Measurements from ENCODE around the gene ESRRG. TPM values are rescaled to one million over a fixed set of nuclear protein-coding genes. Genes with fewer than 3 reads are reported as not detected.

The ESRRG gene
- polyA plus RNA-seq (2013, experiment 1 of 2; ENCODE audit: insufficient read length) = 0.17 TPM
- polyA plus RNA-seq (2013, experiment 2 of 2; ENCODE audit: insufficient read length) = 0.15 TPM

- no peak for DNase-seq
These were observed at the start of gene ESRRG for GRCh38 chr1:216723274-216723780. ESRRG (minus strand) TSS chr1:216723429; CDS start chr1:216723299, 130 bp downstream.

- DNase-seq = no peak
These were observed 48.7 kb upstream of the ESRRG start for GRCh38 chr1:216771922-216772321.

- DNase-seq = peak; percentile 3
These were observed 43.6 kb upstream of the ESRRG start for GRCh38 chr1:216766633-216767327.

GRCh38 chr1:216765346-216766300, 42.4 kb upstream of the ESRRG start:
- DNase-seq = no peak

- DNase-seq = no peak
These were observed 34.9 kb upstream of the ESRRG start for GRCh38 chr1:216758161-216758560.

GRCh38 chr1:216757110-216757509, 33.9 kb upstream of the ESRRG start:
- no peak for DNase-seq

GRCh38 chr1:216750961-216751360, 27.7 kb upstream of the ESRRG start:
- no peak for DNase-seq

GRCh38 chr1:216750031-216750627, 26.9 kb upstream of the ESRRG start:
- DNase-seq = peak; percentile 51

- DNase-seq = no peak
These were observed 26.0 kb upstream of the ESRRG start for GRCh38 chr1:216749232-216749631.

- DNase-seq = no peak
These were observed 19.4 kb upstream of the ESRRG start for GRCh38 chr1:216742625-216743024.

GRCh38 chr1:216740331-216740730, 17.1 kb upstream of the ESRRG start:
- DNase-seq = no peak

GRCh38 chr1:216739793-216740192, 16.6 kb upstream of the ESRRG start:
- no peak for DNase-seq

- no peak for DNase-seq
These were observed 8.9 kb upstream of the ESRRG start for GRCh38 chr1:216732121-216732520.

GRCh38 chr1:216731562-216731961, 8.3 kb upstream of the ESRRG start:
- DNase-seq = no peak

GRCh38 chr1:216726435-216726834, 3.2 kb upstream of the ESRRG start:
- no peak for DNase-seq

GRCh38 chr1:216722821-216723220, 408 bp downstream of the ESRRG start:
- no peak for DNase-seq

- no peak for DNase-seq
These were observed 1.4 kb downstream of the ESRRG start for GRCh38 chr1:216721863-216722262.

GRCh38 chr1:216721062-216721461, 2.2 kb downstream of the ESRRG start:
- DNase-seq = no peak

GRCh38 chr1:216711712-216712111, 11.5 kb downstream of the ESRRG start:
- DNase-seq = no peak

- no peak for DNase-seq
These were observed 12.5 kb downstream of the ESRRG start for GRCh38 chr1:216710598-216711333.

GRCh38 chr1:216710055-216710454, 13.2 kb downstream of the ESRRG start:
- no peak for DNase-seq

- DNase-seq = no peak
These were observed 17.6 kb downstream of the ESRRG start for GRCh38 chr1:216705676-216706075.

All from fibroblast of skin of abdomen (primary cell).